Dedifferentiated amniotic fluid mesenchymal stem cell (primary cell): Measurements from ENCODE around the gene WNT9B.
A peak's percentile ranks its signal among the peaks of the same experiment; 100 is the strongest.
"Not testable (repeated sequence)": the region's sequence is repeated elsewhere in the genome, so short reads cannot be mapped to it uniquely, and the experiment has no call there.

Experiments used
- DNase-seq: peaks from one replicate; pipeline ENCODE4 v3.0.0-alpha.2; 2016; ENCODE audit errors: extremely low spot score

WNT9B gene

GRCh38 chr17:46821482-46822387 lies 29.6 kb upstream of the WNT9B start:
- DNase-seq, result no peak

GRCh38 chr17:46822388-46822921 lies 28.9 kb upstream of the WNT9B start:
- DNase-seq, result no peak

DNA sequence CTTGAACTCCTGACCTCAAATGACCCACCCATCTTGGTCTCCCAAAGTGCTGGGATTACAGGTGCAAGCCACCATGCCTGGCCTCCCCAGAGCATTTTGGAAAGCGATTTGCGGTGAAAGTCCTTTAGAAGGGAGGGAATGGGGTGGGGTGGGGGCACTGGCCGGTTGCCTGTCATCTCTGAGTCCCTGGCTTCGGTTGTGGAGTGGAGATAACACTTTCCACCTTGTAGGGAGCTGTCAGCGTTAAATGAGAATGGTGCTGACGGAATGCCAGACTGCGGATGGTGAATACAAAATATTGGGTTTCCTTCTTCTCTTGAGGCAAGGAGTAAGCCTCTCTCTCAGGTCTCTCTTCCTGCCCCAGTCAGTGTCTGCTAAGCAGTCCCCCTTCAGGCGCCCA lies 27.7 kb upstream of the WNT9B start:
- no peak for DNase-seq

GRCh38 chr17:46826116-46826515 lies 25.3 kb upstream of the WNT9B start:
- no peak for DNase-seq

GRCh38 chr17:46827274-46827673 lies 24.1 kb upstream of the WNT9B start:
- no peak for DNase-seq

DNA sequence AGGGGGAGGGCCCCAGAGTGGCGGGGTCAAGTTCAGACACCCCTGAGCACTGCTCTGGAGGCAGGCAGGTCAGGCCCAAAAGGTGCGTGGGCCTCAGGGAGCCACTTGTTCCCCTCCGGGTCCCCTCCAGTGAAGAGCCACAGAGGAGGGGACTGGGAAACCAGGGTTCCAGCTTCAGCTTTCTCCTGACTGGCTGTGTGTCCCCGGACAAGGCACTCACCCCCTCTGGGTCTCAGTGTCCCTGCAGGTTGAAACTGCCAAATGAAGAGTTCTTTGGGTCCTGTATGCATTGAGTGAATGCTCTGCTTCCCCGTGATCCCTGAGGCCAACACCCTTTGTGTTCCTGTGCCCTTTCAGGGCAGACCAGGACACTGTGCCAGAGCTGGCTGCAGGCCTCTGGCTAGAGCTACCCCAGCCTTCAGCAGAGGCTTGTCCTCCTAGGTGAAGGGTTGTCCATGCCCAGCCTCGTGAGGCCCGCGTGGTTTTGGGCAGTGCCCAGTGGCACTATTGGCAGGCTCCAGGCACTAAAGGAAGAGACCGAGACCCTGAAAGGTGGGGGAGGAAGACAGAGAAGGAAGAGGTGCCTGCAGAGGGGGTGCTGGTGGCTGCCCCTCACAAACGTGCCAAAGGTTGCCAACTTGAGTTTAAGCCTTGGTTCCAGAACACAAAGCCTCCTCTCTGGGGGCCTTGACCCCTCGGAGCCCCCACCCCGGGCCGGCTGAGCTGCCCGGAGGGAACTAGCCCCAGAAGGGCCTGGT lies 19.6 kb upstream of the WNT9B start:
- DNase-seq, result no peak

GRCh38 chr17:46832331-46832821 lies 19.0 kb upstream of the WNT9B start:
- DNase-seq, result no peak

- DNase-seq, result peak; percentile 34
Observed at GRCh38 chr17:46832945-46833839, 18.2 kb upstream of the WNT9B start.

- DNase-seq, result no peak
Observed at GRCh38 chr17:46833840-46834208, 17.6 kb upstream of the WNT9B start.

DNA sequence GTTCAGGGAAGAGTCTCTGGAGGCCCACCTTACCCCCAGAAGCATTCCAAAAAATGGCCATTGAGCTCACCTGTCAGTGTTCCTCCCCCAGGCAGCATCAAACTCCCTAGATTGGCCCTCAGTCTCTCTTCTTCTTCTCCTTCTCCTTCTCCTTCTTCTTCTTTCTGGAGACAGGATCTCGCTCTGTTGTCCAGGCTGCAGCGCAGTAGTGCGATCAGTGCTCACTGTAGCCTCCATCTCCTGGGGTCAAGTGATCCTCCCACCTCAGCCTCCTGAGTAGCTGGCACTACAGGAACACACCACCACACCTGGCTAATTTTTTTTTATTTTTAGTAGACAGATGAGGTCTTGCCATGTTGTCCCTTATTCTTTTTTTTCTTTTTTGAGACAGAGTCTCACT lies 16.5 kb upstream of the WNT9B start:
- DNase-seq, result no peak

- DNase-seq, result no peak
Observed at GRCh38 chr17:46836500-46836899, 14.9 kb upstream of the WNT9B start.

DNA sequence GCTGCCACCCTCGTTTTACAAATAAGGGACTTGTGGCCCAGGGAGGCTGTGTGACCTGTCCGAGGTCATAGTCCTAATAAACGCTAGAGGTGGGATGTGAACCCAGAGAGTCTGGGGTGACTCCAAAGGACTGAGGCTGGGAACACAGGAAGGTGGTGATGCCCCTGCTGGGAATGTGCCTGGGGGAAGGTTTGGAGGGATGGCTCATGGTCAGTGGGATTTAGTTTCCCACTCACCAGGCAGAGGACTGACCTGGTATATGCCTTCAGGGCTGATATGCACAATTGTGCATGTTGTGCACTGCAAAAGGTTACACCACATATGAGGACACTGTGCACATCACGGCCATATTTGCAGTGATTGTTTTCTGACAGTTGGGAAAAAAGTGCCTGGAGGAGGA lies 13.9 kb upstream of the WNT9B start:
- DNase-seq, result no peak

GRCh38 chr17:46839211-46839610 lies 12.2 kb upstream of the WNT9B start:
- DNase-seq, result no peak

DNA sequence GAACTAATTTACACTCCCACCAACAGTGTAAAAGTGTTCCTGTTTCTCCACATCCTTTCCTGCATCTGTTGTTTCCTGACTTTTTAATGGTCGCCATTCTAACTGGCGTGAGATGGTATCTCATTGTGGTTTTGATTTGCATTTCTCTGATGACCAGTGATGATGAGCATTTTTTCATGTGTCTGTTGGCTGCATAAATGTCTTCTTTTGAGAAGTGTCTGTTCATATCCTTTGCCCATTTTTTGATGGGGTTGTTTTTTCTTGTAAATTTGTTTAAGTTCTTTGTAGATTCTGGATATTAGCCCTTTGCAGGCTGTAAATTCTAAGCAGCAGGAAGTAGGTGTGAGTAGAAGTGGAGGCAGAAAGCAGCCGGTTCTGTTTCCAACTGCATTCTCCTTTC lies 10.8 kb upstream of the WNT9B start:
- DNase-seq, result not testable (repeated sequence)

DNA sequence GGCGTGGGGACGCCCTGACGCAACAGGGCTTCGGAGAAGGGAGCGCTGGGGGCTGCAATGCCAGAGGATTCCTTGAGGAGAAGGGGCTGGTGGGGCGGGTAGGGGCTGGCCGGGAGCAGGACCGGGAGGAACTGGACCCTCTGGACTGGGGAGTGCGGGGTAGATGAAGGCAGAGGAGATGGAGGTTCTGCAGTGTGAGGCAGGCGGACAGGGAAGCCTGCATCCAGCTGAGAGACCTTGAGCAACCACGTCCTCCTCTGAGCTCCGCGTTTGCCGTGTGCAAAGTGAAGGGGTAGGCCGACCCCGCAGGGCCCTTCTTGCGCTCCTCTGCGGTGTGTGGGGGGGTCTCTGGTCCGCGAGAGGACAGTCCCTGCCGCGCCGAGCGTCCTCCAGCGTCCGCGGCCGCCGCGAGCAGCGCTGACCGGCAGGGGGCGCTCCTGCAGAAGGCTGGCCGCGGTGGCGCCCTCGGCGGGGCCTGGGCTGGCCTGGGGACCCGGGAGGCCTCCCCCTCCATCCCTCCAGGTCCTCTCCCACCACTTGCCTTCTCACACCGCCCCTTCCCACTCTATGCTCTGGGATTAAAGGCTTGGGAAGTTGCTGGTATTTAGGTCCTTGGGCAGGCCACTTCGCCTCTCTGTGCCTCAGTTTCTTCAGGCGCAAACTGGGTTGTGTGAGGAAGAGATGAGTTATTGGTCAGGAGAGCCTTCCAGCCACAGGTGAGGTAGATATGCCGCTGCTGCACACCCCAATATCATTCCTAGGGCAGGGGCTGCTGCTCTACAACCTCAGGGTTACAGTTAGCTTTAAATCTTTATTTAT lies 9.6 kb upstream of the WNT9B start:
- no peak for DNase-seq

DNA sequence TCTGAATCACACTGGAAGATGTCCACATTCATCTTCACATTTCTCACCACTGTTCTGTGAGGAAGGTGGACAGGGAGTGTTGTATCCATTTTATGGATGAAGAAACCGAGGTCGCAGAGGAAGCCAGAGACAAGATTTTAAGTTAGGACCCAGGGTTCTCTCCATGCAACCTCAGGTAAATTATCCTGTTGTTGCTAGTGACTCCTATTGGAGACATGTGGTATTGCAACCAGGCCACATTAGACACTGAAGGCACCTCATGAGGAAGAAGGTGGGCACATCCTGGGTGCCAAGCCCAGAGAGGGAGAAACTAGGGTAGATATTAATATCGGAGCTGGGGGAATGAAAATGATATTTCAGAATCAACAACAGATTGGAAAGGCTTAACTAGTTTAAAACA lies 8.5 kb upstream of the WNT9B start:
- no peak for DNase-seq

GRCh38 chr17:46847204-46848191 lies 3.9 kb upstream of the WNT9B start:
- no peak for DNase-seq

- DNase-seq, result no peak
Observed at GRCh38 chr17:46848534-46848933, 2.8 kb upstream of the WNT9B start.

GRCh38 chr17:46850688-46851028 lies 725 bp upstream of the WNT9B start:
- no peak for DNase-seq
